Measurements from ENCODE around the gene CCDC17.

GRCh38 chr1:45643978-45644377 is 20.1 kb upstream of the CCDC17 start:
- TF ChIP-seq CTCF (IDR thresholded peaks at IDR 0.05; ENCODE audit: poor library complexity) (peak; percentile 41), EZH2phosphoT487 (IDR thresholded peaks at IDR 0.05; ENCODE audit: low read depth, severe bottlenecking, unreplicated experiment) (no peak)

Measured in hepatocyte (in vitro differentiated cells).